Naive thymus-derived CD8-positive, alpha-beta T cell (primary cell): Measurements from ENCODE around the gene CCDC106. TPM values are rescaled to one million over a fixed set of nuclear protein-coding genes. Genes with fewer than 3 reads are reported as not detected.

Experiments used
- ATAC-seq, 2 donors: fragments of 150-1000 bp; cut with Tn5 transposase in 1 of 2; sonication (Bioruptor Pico), chemical (Tn5 transposase) in 1 of 2; 1 replicate in 1 of 2; 2 replicates in 1 of 2; pipeline ENCODE4 v1.10.0; 2021; ENCODE audit warnings: mild to moderate bottlenecking in 2 of 2, moderate library complexity in 2 of 2
- POLR2A ChIA-PET: fragments of 350-600 bp; sonication (Branson Sonifier 250); formaldehyde crosslinking; loops from one replicate; lab custom pipeline; 2021; ENCODE audit warnings: antibody characterized with exemption; lab: Charles Lee
- DNase-seq, 10 donors: peaks; one replicate each; pipeline versions ENCODE4 v3.0.0 to v3.0.0-alpha.2; 2020 to 2022
- H3K27ac Mint-ChIP-seq, 10 donors: one replicate each; pipeline ENCODE4 v1.8.0; 2020 to 2022; ENCODE audit warnings: mild to moderate bottlenecking in 10 of 10, mixed read lengths in 10 of 10, moderate library complexity in 4 of 10, inconsistent platforms in 1 of 10
- H3K27me3 Mint-ChIP-seq, 5 donors: one replicate each; pipeline ENCODE4 v1.8.0; 2021 to 2022; ENCODE audit warnings: mixed read lengths in 5 of 5
- H3K36me3 Mint-ChIP-seq, 3 donors: one replicate each; pipeline ENCODE4 v1.8.0; 2020 to 2022; ENCODE audit warnings: mixed read lengths in 3 of 3, mild to moderate bottlenecking in 2 of 3, inconsistent platforms in 1 of 3
- H3K4me1 Mint-ChIP-seq, 4 donors: one replicate each; pipeline ENCODE4 v1.8.0; 2021 to 2022; ENCODE audit warnings: mixed read lengths in 4 of 4
- H3K4me3 Mint-ChIP-seq, 10 donors: one replicate each; pipeline ENCODE4 v1.8.0; 2020 to 2022; ENCODE audit warnings: mild to moderate bottlenecking in 10 of 10, mixed read lengths in 10 of 10, moderate library complexity in 6 of 10, inconsistent platforms in 1 of 10
- H3K9me3 Mint-ChIP-seq, 9 donors: one replicate each; pipeline ENCODE4 v1.8.0; 2020 to 2022; ENCODE audit warnings: mixed read lengths in 9 of 9, mild to moderate bottlenecking in 3 of 9, inconsistent platforms in 1 of 9, moderate library complexity in 1 of 9
- polyA plus RNA-seq, 3 donors: library from polyadenylated mRNA; unstranded; fragments of 300-500 nt; fragmentation: Illumina TruSeq; gene quantifications; one replicate each; pipeline ENCODE4 v1.2.3, GENCODE V29; 2021
- total RNA-seq, 8 experiments: library from RNA in 2 of 8; stranded (reverse) in 2 of 8; gene quantifications; one replicate each; pipeline ENCODE4 v1.2.3 and lab custom pipeline; 2021 to 2026

The CCDC106 gene
- total and polyA plus RNA-seq, 5 experiments from 2014 or later = 2.6 to 8.3 (median 4.4) TPM

DNA sequence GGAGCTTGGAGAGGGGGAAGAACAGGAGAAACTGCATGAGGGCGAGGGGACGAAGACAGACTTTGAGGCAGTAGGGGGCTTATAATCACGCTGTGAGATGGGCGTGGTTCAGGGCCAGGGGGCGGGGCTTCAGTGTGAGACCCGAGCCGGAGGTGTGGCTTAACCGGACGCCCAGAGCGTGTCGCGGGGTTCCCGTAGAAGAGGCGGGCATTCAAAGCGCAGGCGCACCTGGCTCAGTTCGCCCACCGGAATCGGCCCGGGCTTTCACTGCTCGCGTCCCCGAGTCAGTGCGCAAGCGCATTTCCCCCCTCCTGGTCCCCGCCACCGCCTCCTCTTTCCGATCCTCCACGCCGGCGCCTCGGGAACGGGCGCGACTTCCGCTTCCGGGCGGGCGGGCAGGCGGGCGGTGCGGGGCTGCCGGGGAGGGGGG lies 42.8 kb upstream of the CCDC106 start:
- POLR2A ChIA-PET = interaction anchor here (0.7 to 4.2 kb wide), 14 partner anchors 12 to 346 kb away, joined by 3 to 55 read pairs (median 7); partner anchors contain the start of genes PPP6R1, U2AF2, ZNF581 and ZNF628

DNA sequence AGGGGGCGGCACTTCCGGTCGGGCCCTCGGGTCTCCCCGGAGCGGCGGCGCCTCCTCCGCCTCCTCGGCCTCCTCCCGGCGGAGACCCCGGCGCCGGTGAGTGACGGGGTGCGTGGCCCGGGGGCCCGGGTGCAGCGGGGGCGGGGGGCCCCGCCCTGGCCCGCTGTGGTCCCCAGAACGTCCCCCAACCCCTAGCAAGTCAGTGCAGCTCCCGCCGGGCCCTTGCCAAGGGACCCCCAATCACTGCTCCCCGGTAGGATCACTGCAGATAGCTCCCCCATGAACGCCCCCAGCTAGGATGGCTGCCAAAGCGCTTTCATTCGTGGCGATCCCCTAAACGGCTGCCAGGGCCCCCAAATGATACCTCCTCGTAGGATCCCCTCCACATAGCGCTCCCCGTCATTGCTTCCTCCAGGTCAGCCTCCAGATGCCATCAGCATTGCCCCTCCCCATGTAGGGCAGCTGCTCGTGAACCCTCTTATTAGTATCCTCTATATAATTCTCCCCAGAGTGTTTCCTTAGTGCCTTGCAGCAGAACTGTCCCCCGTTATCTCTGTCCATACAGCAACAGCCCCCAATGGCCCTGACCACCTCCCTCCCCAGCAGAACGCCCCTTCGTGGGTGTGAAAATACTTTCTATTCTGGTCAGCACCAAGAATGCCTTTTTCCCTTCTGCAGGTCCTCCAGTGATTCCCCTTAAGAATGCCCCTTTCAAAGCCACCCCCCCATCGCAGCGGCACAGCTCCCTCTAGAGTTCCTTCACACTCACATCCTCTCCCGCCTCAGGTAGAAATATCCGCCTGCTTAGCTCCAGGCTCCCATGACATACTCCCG lies 42.2 kb upstream of the CCDC106 start, which contains the start of gene ZNF865:
ZNF865 (plus strand) TSS at position 11 of the 834 bp plus-strand sequence. CDS start 7,972 bp downstream, outside the sequence.
- POLR2A ChIA-PET = interaction anchor here (0.7 to 4.2 kb wide), 18 partner anchors 11 to 519 kb away, joined by 3 to 55 read pairs (median 6); partner anchors contain the start of genes PPP6R1, U2AF2, ZNF579 and ZNF581
- Mint-ChIP-seq H3K27me3 (no peaks in the 10 kb centered on the region), H3K9me3 (no peaks in the 10 kb centered on the region), H3K36me3 (peaks cover 0 to 25% (median 4%) of the 10 kb centered on the region in 3 donors), H3K27ac (peak within 1 kb of the TSS; percentile 82 to 98 (median 96)), H3K4me1 (peaks cover 41 to 69% (median 64%) of the 10 kb centered on the region in 4 donors), H3K4me3 (peak within 1 kb of the TSS; percentile 88 to 99 (median 94))
- ATAC-seq (peak; percentile 42 to 52), DNase-seq (peak; percentile 54 to 82 (median 68))

More for the DNA sequence above, 42.8 kb upstream of the CCDC106 start:
- peak overlapping the region; percentile 78 to 98 (median 94) for H3K27ac Mint-ChIP-seq
- peak overlapping the region; percentile 78 to 93 (median 89) for H3K4me3 Mint-ChIP-seq
- peaks cover 37 to 64% (median 61%) of the 10 kb centered on the region in 4 donors for H3K4me1 Mint-ChIP-seq
- no peaks in the 10 kb centered on the region for H3K9me3 Mint-ChIP-seq
- DNase-seq = peak; percentile 95 to 99 (median 97)
- peak; percentile 77 to 79 for ATAC-seq
- H3K36me3 Mint-ChIP-seq = peaks cover 0 to 24% (median 4%) of the 10 kb centered on the region in 3 donors
- no peaks in the 10 kb centered on the region for H3K27me3 Mint-ChIP-seq

DNA sequence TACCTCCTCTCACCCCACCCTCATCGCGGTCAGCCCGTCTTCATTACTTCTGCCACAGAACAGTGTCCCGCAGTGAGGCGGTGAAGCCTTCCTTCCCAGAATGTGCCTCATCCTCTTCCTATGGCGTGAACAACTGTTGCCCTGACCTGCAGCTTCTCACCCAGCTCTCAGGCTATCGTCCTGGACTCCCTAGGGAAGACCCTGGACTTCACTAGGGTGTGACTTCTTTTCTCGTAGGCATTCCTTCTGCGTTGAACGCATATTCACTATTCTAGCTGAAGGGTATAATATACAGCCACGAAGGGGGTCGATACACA lies 41.6 kb upstream of the CCDC106 start:
- peak overlapping the region; percentile 88 to 99 (median 94) for H3K4me3 Mint-ChIP-seq
- peaks cover 38 to 69% (median 64%) of the 10 kb centered on the region in 4 donors for H3K4me1 Mint-ChIP-seq
- POLR2A ChIA-PET = interaction anchor here (0.7 to 4.2 kb wide), 16 partner anchors 11 to 520 kb away, joined by 3 to 55 read pairs (median 6); partner anchors contain the start of genes PPP6R1, U2AF2, ZNF579 and ZNF581
- no peaks in the 10 kb centered on the region for H3K27me3 Mint-ChIP-seq
- DNase-seq (no peak), ATAC-seq (no peak)
- H3K9me3 Mint-ChIP-seq = no peaks in the 10 kb centered on the region
- H3K27ac Mint-ChIP-seq = peak overlapping the region; percentile 80 to 98 (median 95)
- H3K36me3 Mint-ChIP-seq = peaks cover 0 to 25% (median 4%) of the 10 kb centered on the region in 3 donors

DNA sequence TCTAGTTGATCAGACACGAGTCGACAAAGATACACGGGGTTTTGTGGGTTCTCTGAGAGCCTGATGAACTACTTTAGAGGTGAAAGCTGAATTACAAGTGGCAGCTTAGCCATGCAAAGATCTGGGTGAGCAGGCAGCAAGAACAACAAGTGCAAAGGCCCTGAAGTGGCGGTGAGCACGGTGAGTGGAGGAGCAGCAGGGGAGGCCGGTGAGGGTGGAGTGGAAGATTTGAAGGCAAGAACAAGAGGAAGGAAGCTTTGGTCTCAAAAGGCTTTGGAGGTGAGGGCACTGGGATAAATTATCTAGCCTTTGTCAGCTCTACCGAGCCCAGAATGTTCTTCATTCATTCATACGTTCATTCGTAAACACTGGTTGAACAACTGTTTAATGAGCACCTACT lies 41.2 kb upstream of the CCDC106 start:
- Mint-ChIP-seq H3K27me3 (no peaks in the 10 kb centered on the region), H3K4me3 (peak overlapping the region in 9 of 10 donors; percentile 89 to 99 (median 94)), H3K4me1 (peaks cover 38 to 68% (median 63%) of the 10 kb centered on the region in 4 donors), H3K36me3 (peaks cover 0 to 25% (median 4%) of the 10 kb centered on the region in 3 donors), H3K27ac (peak overlapping the region; percentile 17 to 98 (median 94)), H3K9me3 (no peaks in the 10 kb centered on the region)
- ATAC-seq = no peak
- DNase-seq = no peak
- POLR2A ChIA-PET = interaction anchor here (0.7 to 4.2 kb wide), 11 partner anchors 10 to 348 kb away, joined by 3 to 55 read pairs (median 7); partner anchors contain the start of genes PPP6R1, ZNF579, ZNF581 and ZNF784

DNA sequence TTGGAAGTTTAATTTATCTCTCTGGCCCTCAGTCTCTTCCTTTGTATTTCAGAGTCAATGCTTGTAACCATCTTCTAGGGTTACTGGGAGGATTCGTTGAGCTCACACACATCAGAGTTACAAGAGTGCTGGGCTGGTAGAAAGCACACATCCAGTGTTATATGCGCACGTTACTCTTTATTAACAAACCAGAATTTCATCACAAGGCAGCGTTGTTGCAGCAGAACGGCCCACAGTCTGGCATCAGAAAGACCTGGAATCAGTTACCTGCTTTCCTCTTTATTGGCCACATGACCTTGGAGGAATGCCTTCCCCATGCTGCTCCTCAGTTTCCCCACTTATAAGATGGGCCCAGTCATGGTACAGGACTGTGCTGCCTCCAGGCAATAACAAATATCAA lies 38.7 kb upstream of the CCDC106 start:
- POLR2A ChIA-PET = no interaction called here
- H3K4me1 Mint-ChIP-seq = peaks cover 38 to 72% (median 67%) of the 10 kb centered on the region in 4 donors
- DNase-seq = no peak
- H3K4me3 Mint-ChIP-seq = no peak overlapping the region
- peak overlapping the region in 3 of 10 donors; percentile 15 to 78 (median 29) for H3K27ac Mint-ChIP-seq
- peaks cover 0 to 38% (median 4%) of the 10 kb centered on the region in 3 donors for H3K36me3 Mint-ChIP-seq
- no peaks in the 10 kb centered on the region for H3K9me3 Mint-ChIP-seq
- no peak for ATAC-seq
- no peaks in the 10 kb centered on the region for H3K27me3 Mint-ChIP-seq

DNA sequence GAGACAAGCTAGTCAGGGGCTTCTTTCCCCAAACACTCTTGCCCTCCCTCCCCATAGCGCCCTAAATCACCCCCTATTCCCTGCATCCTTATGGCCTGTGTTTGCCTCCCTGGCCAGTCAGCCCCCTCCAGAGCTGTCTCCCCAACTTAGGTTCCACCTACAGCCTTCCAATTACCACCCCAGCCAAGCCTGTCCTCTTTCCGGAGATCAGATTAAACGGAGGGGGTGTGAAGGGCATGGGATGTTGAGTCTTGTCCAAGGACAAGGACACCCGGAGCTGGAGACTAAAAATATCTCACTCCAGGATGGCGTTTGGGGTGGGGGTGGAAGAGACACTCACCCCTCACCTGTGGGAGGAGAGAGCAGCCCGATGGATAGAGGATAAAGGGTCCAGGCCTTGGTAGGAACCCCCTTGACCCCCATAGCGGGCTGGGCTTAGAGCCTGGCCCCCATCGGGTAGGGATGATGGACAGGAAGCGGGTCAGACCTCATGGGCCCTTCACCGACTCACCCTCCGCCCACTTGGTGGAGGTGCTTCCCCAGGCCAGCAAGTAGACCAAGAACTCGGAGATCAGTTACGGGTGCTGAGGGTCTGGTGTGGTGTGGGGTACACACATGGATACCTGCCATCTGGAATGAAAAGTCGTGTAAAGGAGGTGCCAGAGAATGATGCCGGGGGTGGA lies 36.6 kb upstream of the CCDC106 start:
- ATAC-seq (no peak), DNase-seq (no peak)
- H3K36me3 Mint-ChIP-seq = peaks cover 0 to 38% (median 4%) of the 10 kb centered on the region in 3 donors
- H3K4me3 Mint-ChIP-seq = peak overlapping the region in 1 of 10 donors; percentile 7
- POLR2A ChIA-PET = interaction anchor here (0.8 to 3.4 kb wide), 4 partner anchors 8 to 14 kb away, joined by 3 to 16 read pairs (median 4); partner anchors contain the start of genes FIZ1 and ZNF784
- H3K4me1 Mint-ChIP-seq = peaks cover 28 to 62% (median 53%) of the 10 kb centered on the region in 4 donors
- H3K27me3 Mint-ChIP-seq = no peaks in the 10 kb centered on the region
- no peaks in the 10 kb centered on the region for H3K9me3 Mint-ChIP-seq
- peak overlapping the region; percentile 15 to 73 (median 48) for H3K27ac Mint-ChIP-seq

DNA sequence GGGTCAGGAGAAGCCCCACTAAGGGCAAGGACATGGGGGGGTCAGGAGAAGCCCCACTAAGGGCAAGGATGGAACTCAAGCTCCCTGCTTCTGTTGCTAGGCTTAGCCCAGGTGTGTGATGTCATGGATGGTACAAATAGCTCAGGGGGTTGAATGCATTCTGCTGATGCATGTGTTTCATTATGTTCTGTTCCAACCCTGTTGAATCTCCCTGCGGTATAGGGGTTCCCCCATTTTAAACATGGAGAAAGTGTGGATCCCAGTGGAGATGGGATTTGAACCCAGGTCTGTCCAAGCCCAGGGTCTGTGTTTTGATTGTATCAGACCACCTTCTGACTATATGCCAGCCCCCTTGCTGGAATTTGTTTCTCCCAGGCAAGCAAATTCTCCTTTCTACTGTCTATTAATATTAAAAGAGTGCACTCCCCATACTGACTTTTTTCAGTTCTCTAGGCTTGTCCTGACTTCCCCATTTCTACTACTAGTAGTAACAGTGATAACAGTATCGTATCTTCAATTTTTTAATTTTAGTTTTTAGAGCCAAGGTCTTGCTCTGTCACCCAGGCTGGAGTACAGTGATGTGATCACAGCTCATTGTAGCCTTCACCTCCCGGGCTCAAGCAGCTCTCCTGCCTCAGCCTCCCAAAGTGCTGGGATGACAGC lies 35.9 kb upstream of the CCDC106 start:
- Mint-ChIP-seq H3K27me3 (no peaks in the 10 kb centered on the region), H3K27ac (peak overlapping the region in 8 of 10 donors; percentile 13 to 84 (median 54)), H3K4me3 (no peak overlapping the region), H3K36me3 (peaks cover 0 to 36% (median 4%) of the 10 kb centered on the region in 3 donors), H3K9me3 (no peaks in the 10 kb centered on the region), H3K4me1 (peaks cover 21 to 55% (median 47%) of the 10 kb centered on the region in 4 donors)
- DNase-seq (no peak), ATAC-seq (no peak)
- POLR2A ChIA-PET = interaction anchor here (0.6 to 3.4 kb wide), 4 partner anchors 11 to 26 kb away, joined by 3 to 16 read pairs (median 4); partner anchors contain the start of genes FIZ1 and ZNF784

DNA sequence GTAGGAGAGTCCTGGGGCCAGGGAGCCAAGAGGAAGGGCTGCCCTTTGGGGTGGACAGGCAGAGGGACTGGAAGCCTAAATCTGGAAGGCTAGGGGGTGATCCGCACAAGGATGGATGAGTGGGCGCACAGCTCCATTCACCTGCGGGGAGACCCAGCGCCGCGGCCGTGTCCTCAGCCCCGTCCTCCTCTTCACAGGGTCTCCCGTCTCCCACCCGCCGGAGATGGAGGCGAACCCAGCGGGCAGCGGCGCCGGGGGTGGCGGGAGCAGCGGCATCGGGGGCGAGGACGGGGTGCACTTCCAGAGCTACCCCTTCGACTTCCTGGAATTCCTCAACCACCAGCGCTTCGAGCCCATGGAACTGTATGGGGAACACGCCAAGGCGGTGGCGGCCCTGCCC lies 34.6 kb upstream of the CCDC106 start:
- DNase-seq = peak in 1 of 10 donors; percentile 27
- POLR2A ChIA-PET = interaction anchor here (3.4 kb wide), 1 partner anchor 12 kb away, joined by 16 read pairs; the partner anchor contains the start of gene ZNF784

DNA sequence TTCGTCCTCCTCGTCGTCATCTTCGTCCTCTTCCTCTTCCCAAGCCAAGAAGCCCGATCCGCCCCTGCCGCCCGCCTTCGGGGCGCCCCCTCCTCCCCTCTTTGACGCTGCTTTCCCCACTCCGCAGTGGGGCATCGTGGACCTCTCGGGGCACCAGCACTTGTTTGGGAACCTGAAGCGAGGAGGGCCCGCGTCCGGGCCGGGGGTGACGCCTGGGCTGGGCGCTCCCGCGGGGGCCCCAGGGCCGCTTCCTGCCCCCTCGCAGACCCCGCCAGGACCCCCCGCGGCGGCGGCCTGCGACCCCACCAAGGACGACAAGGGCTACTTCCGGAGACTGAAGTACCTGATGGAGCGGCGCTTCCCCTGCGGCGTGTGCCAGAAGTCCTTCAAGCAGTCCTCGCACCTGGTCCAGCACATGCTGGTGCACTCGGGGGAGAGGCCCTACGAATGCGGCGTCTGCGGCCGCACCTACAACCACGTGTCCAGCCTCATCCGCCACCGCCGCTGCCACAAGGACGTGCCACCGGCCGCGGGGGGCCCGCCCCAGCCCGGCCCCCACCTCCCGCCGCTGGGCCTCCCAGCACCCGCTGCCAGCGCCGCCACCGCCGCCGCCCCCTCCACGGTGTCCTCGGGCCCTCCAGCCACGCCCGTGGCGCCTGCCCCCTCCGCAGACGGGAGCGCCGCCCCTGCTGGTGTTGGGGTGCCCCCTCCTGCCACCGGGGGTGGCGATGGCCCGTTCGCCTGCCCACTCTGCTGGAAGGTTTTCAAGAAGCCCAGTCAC lies 33.9 kb upstream of the CCDC106 start:
- ATAC-seq (no peak), DNase-seq (no peak)
- Mint-ChIP-seq H3K27ac (no peak overlapping the region), H3K4me1 (peaks cover 14 to 43% (median 38%) of the 10 kb centered on the region in 4 donors), H3K4me3 (no peak overlapping the region), H3K36me3 (peaks cover 0 to 33% (median 10%) of the 10 kb centered on the region in 3 donors), H3K27me3 (no peaks in the 10 kb centered on the region), H3K9me3 (no peaks in the 10 kb centered on the region)
- POLR2A ChIA-PET = interaction anchor here (3.4 kb wide), 1 partner anchor 11 kb away, joined by 16 read pairs; the partner anchor contains the start of gene ZNF784

More for the DNA sequence above, 34.6 kb upstream of the CCDC106 start:
- Mint-ChIP-seq H3K27ac (peak overlapping the region in 1 of 10 donors; percentile 84), H3K36me3 (peaks cover 0 to 34% (median 10%) of the 10 kb centered on the region in 3 donors), H3K27me3 (no peaks in the 10 kb centered on the region), H3K4me1 (peaks cover 16 to 44% (median 40%) of the 10 kb centered on the region in 4 donors), H3K4me3 (no peak overlapping the region), H3K9me3 (no peaks in the 10 kb centered on the region)
- ATAC-seq = no peak

DNA sequence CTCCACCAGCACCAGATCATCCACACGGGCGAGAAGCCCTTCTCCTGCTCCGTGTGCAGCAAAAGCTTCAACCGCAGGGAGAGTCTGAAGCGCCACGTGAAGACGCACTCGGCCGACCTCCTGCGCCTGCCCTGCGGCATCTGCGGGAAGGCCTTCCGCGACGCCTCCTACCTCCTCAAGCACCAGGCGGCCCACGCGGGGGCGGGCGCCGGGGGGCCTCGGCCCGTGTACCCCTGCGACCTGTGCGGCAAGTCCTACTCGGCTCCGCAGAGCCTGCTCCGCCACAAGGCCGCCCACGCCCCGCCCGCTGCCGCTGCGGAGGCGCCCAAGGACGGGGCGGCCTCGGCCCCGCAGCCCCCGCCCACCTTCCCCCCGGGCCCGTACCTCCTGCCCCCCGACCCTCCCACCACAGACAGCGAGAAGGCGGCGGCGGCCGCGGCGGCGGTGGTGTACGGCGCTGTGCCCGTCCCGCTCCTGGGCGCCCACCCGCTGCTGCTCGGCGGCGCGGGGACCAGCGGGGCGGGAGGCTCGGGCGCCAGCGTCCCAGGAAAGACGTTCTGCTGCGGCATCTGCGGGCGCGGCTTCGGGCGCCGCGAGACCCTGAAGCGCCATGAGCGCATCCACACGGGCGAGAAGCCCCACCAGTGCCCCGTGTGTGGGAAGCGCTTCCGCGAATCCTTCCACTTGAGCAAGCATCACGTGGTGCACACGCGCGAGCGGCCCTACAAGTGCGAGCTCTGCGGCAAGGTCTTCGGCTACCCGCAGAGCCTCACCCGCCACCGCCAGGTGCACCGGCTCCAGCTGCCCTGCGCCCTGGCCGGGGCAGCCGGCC lies 33.1 kb upstream of the CCDC106 start:
- H3K9me3 Mint-ChIP-seq = no peaks in the 10 kb centered on the region
- peaks cover 14 to 42% (median 38%) of the 10 kb centered on the region in 4 donors for H3K4me1 Mint-ChIP-seq
- peaks cover 0 to 26% (median 7%) of the 10 kb centered on the region in 3 donors for H3K36me3 Mint-ChIP-seq
- no peak overlapping the region for H3K27ac Mint-ChIP-seq
- DNase-seq (no peak), ATAC-seq (no peak)
- POLR2A ChIA-PET = no interaction called here
- H3K27me3 Mint-ChIP-seq = no peaks in the 10 kb centered on the region
- no peak overlapping the region for H3K4me3 Mint-ChIP-seq
